Stromal cell of bone marrow (primary cell): ENCODE results near the gene RAPGEF1.

Source experiments
- DNase-seq: peaks from one replicate; pipeline ENCODE4 v3.0.0-alpha.2; 2012; ENCODE audit warnings: low read depth

Gene RAPGEF1

GRCh38 chr9:131603711-131604439 is 136.0 kb downstream of the RAPGEF1 start:
- DNase-seq: no peak

- DNase-seq: no peak
Measured at GRCh38 chr9:131603199-131603598, 136.7 kb downstream of the RAPGEF1 start.

GRCh38 chr9:131601683-131602181 is 138.1 kb downstream of the RAPGEF1 start:
- DNase-seq: no peak

GRCh38 chr9:131598121-131598520 is 141.8 kb downstream of the RAPGEF1 start:
- DNase-seq: no peak

- no peak for DNase-seq
Measured at GRCh38 chr9:131597246-131597645, 142.6 kb downstream of the RAPGEF1 start.

- no peak for DNase-seq
Measured at GRCh38 chr9:131596430-131596743, 143.5 kb downstream of the RAPGEF1 start.

- no peak for DNase-seq
Measured at GRCh38 chr9:131595696-131596429, 144.0 kb downstream of the RAPGEF1 start.

GRCh38 chr9:131594906-131595665 is 144.8 kb downstream of the RAPGEF1 start:
- DNase-seq: no peak

- DNase-seq: no peak
Measured at GRCh38 chr9:131593936-131594665, 145.8 kb downstream of the RAPGEF1 start.

GRCh38 chr9:131593091-131593820 is 146.6 kb downstream of the RAPGEF1 start:
- DNase-seq: no peak

- DNase-seq: no peak
Measured at GRCh38 chr9:131591845-131592208, 148.0 kb downstream of the RAPGEF1 start.

GRCh38 chr9:131590907-131591844 is 148.7 kb downstream of the RAPGEF1 start:
- DNase-seq: peak; percentile 54

GRCh38 chr9:131590449-131590848 is 149.4 kb downstream of the RAPGEF1 start:
- no peak for DNase-seq

- DNase-seq: no peak
Measured at GRCh38 chr9:131589993-131590392, 149.9 kb downstream of the RAPGEF1 start.

GRCh38 chr9:131589124-131589711 is 150.7 kb downstream of the RAPGEF1 start:
- DNase-seq: no peak

- no peak for DNase-seq
Measured at GRCh38 chr9:131588396-131588795, 151.5 kb downstream of the RAPGEF1 start.

GRCh38 chr9:131587906-131588305 is 152.0 kb downstream of the RAPGEF1 start:
- DNase-seq: no peak

GRCh38 chr9:131587331-131587730 is 152.5 kb downstream of the RAPGEF1 start:
- no peak for DNase-seq

GRCh38 chr9:131585375-131585774 is 154.5 kb downstream of the RAPGEF1 start:
- no peak for DNase-seq

- no peak for DNase-seq
Measured at GRCh38 chr9:131584858-131585257, 155.0 kb downstream of the RAPGEF1 start.
